Kidney epithelial cell (primary cell): ENCODE data around the gene NANOGP8. TPM values are rescaled to one million over a fixed set of nuclear protein-coding genes. Genes with fewer than 3 reads are reported as not detected.

Experiments
- DNase-seq: peaks from one replicate; pipeline ENCODE4 v3.0.0-alpha.2; 2010; ENCODE audit warnings: low read depth
- H3K27me3 ChIP-seq: 2 replicates; pipeline ENCODE4 v1.6.0; 2011; ENCODE audit warnings: low read length; ENCODE audit not compliant: control insufficient read depth, insufficient read depth
- H3K36me3 ChIP-seq: 2 replicates; pipeline ENCODE4 v1.5.1; 2011; ENCODE audit warnings: low read length; ENCODE audit not compliant: control insufficient read depth, insufficient read depth
- H3K4me3 ChIP-seq: 2 replicates; pipeline ENCODE4 v1.5.1; 2011; ENCODE audit warnings: low read depth, mild to moderate bottlenecking, control low read depth, low read length
- total RNA-seq: library from RNA; depleted of rRNA; stranded (reverse); fragments of >200 nt; gene quantifications from 2 replicates; pipeline ENCODE4 v1.2.3, GENCODE V29; 2015
- TF ChIP-seq, protein P1 (sequence below): IDR thresholded peaks from 2 replicates; pipeline ENCODE4 v1.5.1; 2011; ENCODE audit warnings: mild to moderate bottlenecking, moderate library complexity, low read length, control low read depth, inconsistent platforms; ENCODE audit not compliant: insufficient read depth, poor library complexity, severe bottlenecking

NANOGP8 gene
- total RNA-seq, 1 donor from 2014 or later = not detected

GRCh38 chr15:35115155-35115725 lies 30.1 kb upstream of the NANOGP8 start:
- no peaks in the 10 kb centered on the region for H3K36me3 ChIP-seq
- no peak overlapping the region for H3K4me3 ChIP-seq
- no peak for DNase-seq
- TF ChIP-seq, protein P1, sequence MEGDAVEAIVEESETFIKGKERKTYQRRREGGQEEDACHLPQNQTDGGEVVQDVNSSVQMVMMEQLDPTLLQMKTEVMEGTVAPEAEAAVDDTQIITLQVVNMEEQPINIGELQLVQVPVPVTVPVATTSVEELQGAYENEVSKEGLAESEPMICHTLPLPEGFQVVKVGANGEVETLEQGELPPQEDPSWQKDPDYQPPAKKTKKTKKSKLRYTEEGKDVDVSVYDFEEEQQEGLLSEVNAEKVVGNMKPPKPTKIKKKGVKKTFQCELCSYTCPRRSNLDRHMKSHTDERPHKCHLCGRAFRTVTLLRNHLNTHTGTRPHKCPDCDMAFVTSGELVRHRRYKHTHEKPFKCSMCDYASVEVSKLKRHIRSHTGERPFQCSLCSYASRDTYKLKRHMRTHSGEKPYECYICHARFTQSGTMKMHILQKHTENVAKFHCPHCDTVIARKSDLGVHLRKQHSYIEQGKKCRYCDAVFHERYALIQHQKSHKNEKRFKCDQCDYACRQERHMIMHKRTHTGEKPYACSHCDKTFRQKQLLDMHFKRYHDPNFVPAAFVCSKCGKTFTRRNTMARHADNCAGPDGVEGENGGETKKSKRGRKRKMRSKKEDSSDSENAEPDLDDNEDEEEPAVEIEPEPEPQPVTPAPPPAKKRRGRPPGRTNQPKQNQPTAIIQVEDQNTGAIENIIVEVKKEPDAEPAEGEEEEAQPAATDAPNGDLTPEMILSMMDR = no peak
- H3K27me3 ChIP-seq = no peaks in the 10 kb centered on the region

- Histone ChIP-seq H3K27me3 (no peaks in the 10 kb centered on the region), H3K4me3 (no peak overlapping the region), H3K36me3 (no peaks in the 10 kb centered on the region)
- TF ChIP-seq, protein P1 = no peak
- no peak for DNase-seq
Measured at GRCh38 chr15:35112346-35112745, 27.3 kb upstream of the NANOGP8 start.

GRCh38 chr15:35111861-35112260 lies 26.8 kb upstream of the NANOGP8 start:
- no peaks in the 10 kb centered on the region for H3K36me3 ChIP-seq
- TF ChIP-seq, protein P1 = no peak
- DNase-seq = no peak
- H3K4me3 ChIP-seq = no peak overlapping the region
- H3K27me3 ChIP-seq = no peaks in the 10 kb centered on the region

DNA sequence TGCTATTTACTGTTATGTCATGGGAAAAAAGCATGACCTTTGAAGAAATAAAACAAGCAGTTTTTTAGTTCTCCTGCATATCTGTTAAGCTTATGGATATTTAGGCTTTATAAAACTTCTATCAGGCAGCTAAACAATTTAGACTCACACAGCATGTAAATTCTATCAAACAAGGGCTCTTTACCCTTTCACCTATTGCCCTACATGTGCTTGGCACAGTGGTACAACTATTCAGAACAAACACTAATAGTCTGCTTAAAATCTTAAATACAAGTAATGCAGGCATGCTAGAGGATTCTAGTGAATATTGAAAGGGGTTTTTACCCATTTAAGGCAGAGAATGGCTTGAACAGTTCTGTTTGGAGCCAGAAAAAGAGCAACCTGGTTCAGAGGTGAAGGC lies 23.4 kb upstream of the NANOGP8 start:
- Histone ChIP-seq H3K27me3 (no peaks in the 10 kb centered on the region), H3K4me3 (no peak overlapping the region)
- TF ChIP-seq, protein P1 = no peak

GRCh38 chr15:35107561-35107960 lies 22.5 kb upstream of the NANOGP8 start:
- no peak for DNase-seq
- Histone ChIP-seq H3K4me3 (no peak overlapping the region), H3K27me3 (no peaks in the 10 kb centered on the region), H3K36me3 (no peaks in the 10 kb centered on the region)
- TF ChIP-seq, protein P1 = no peak

More for the DNA sequence above, 23.4 kb upstream of the NANOGP8 start:
- DNase-seq = no peak
- H3K36me3 ChIP-seq = no peaks in the 10 kb centered on the region

- no peaks in the 10 kb centered on the region for H3K36me3 ChIP-seq
- no peak for DNase-seq
- H3K27me3 ChIP-seq = no peaks in the 10 kb centered on the region
- H3K4me3 ChIP-seq = no peak overlapping the region
- TF ChIP-seq, protein P1 = no peak
Measured at GRCh38 chr15:35107122-35107521, 22.0 kb upstream of the NANOGP8 start.
